ENCODE results near the gene CILP.
A peak's percentile ranks its signal among the peaks of the same experiment; 100 is the strongest.

CILP gene

GRCh38 chr15:65223996-65224395 lies 12.7 kb upstream of the CILP start:
- no peak for DNase-seq

- no peak for DNase-seq
Observed at GRCh38 chr15:65222891-65223290, 11.6 kb upstream of the CILP start.

- no peak for DNase-seq
Observed at GRCh38 chr15:65221697-65222096, 10.4 kb upstream of the CILP start.

- no peak for DNase-seq
Observed at GRCh38 chr15:65219137-65219536, 7.9 kb upstream of the CILP start.

- no peak for DNase-seq
Observed at GRCh38 chr15:65217526-65218482, 6.5 kb upstream of the CILP start.

- no peak for DNase-seq
Observed at GRCh38 chr15:65215496-65215895, 4.2 kb upstream of the CILP start.

GRCh38 chr15:65214010-65214409 lies 2.7 kb upstream of the CILP start:
- no peak for DNase-seq

- DNase-seq = no peak
Observed at GRCh38 chr15:65213241-65213640, 2.0 kb upstream of the CILP start.

GRCh38 chr15:65212097-65212496 lies 824 bp upstream of the CILP start:
- no peak for DNase-seq

- peak; percentile 61 for DNase-seq
Observed at GRCh38 chr15:65211482-65211982, 259 bp upstream of the CILP start.

GRCh38 chr15:65209701-65210643 lies 1.3 kb downstream of the CILP start:
- DNase-seq = no peak

- peak; percentile 50 for DNase-seq
Observed at GRCh38 chr15:65208647-65209046, 2.6 kb downstream of the CILP start.

- no peak for DNase-seq
Observed at GRCh38 chr15:65207280-65207840, 3.9 kb downstream of the CILP start.

GRCh38 chr15:65206750-65207149 lies 4.5 kb downstream of the CILP start:
- no peak for DNase-seq

- DNase-seq = no peak
Observed at GRCh38 chr15:65204931-65205660, 6.2 kb downstream of the CILP start.

GRCh38 chr15:65204236-65204930 lies 6.9 kb downstream of the CILP start:
- no peak for DNase-seq

GRCh38 chr15:65201918-65202317 lies 9.4 kb downstream of the CILP start:
- no peak for DNase-seq

- DNase-seq = no peak
Observed at GRCh38 chr15:65198571-65198970, 12.7 kb downstream of the CILP start.

GRCh38 chr15:65197337-65197645 lies 14.0 kb downstream of the CILP start:
- no peak for DNase-seq

GRCh38 chr15:65196637-65197336 lies 14.5 kb downstream of the CILP start:
- no peak for DNase-seq

GRCh38 chr15:65195548-65195923 lies 15.7 kb downstream of the CILP start:
- DNase-seq = peak; percentile 26

Data from NCI-H2171 treated with DMSO at 0.1 percent for 48 hours (cell line).